NCI-H460 (cell line): ENCODE data around the gene ERCC3. TPM values are rescaled to one million over a fixed set of nuclear protein-coding genes. Genes with fewer than 3 reads are reported as not detected.
"Not testable (repeated sequence)": the region's sequence is repeated elsewhere in the genome, so short reads cannot be mapped to it uniquely, and the experiment has no call there.

Source experiments
- DNase-seq: peaks from one replicate; pipeline ENCODE4 v3.0.0-alpha.2; 2016; ENCODE audit warnings: low read depth; ENCODE audit errors: extremely low read depth
- total RNA-seq: library from RNA; depleted of rRNA; stranded (reverse); fragments of >200 nt; shearing (Covaris generic); gene quantifications from 2 replicates; pipeline ENCODE4 v1.2.3, GENCODE V29; 2014

The ERCC3 gene
- total RNA-seq, 1 experiment from 2014 or later, result 42.1 TPM

- DNase-seq, result no peak
Measured at GRCh38 chr2:127280693-127281092, 13.3 kb downstream of the ERCC3 start.

DNA sequence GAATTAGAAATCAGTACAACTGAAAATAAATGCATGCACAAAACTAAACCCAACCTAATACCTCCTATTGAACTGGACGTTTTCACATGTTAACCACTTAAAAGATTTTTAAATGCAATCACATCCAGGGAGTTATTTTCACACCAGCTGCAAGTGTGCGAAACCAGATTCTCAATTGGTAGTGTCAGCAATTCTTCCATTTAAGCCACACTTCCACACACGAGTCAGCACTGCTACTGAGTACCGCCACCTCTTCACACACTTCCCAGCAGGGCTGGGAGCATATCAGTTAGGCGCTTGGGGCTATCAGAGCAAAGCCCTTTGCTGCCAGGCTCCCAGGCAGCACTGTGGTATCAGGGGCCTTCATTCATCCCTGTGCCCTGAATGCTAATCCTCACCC lies 14.2 kb downstream of the ERCC3 start:
- no peak for DNase-seq

DNA sequence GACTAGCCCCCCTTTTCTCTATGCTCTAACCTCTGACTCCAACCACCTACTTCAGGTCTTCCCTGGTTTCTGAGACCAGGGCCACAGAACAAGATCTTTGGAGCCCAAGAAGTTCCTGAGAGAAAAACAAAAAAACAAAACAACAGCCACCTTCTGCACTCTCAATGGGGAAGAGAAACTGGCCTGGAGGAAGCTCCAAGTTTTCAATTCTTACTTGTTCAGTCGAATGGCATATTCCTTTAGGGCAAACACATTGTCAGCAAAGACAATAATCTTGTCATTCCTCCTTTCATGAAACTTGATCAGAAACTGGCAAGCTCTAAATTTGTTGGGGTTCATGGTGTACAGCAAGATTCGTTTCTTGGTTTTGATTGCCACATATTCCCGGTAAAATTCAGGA lies 15.0 kb downstream of the ERCC3 start:
- no peak for DNase-seq

DNA sequence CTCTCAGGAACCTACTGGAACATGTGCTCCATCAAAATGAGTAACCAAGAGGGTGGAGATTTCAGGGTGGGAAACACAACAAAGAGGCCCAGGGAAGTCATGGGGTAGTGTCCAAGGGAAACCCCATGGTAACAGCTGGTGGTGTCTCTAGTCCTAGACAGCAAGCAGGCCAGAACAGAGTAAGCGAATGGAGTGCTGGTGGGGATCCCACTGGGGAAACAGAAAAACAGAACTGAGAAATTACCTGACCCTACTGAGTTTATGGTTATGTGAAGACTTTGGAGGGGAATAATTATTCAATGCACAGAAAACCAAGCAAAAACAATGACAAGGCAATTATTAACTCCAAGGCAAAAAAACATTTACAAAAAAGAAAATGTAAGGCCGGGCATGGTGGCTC lies 16.9 kb downstream of the ERCC3 start:
- DNase-seq, result no peak

DNA sequence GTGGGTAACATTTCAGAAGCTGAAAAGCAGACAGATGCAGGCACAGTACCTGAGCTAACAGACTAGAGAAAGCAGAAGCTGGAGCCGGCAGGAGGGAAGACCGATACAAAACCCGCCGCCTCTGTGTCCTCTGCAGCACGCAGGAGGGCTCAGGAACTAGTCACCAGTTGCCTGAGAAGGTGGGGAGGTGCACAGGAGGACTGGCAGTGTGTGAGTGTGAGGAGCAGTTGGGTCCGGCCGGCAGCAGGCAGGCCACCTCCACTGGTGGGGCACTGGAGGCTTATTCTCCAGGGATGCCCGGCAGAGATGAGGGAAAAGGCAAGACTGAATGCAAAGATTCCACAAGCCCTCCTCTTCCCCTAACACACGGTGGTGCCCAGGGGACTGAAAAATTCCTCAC lies 18.2 kb downstream of the ERCC3 start:
- no peak for DNase-seq

GRCh38 chr2:127275356-127275755 lies 18.6 kb downstream of the ERCC3 start:
- no peak for DNase-seq

GRCh38 chr2:127270663-127271062 lies 23.3 kb downstream of the ERCC3 start:
- DNase-seq, result no peak

DNA sequence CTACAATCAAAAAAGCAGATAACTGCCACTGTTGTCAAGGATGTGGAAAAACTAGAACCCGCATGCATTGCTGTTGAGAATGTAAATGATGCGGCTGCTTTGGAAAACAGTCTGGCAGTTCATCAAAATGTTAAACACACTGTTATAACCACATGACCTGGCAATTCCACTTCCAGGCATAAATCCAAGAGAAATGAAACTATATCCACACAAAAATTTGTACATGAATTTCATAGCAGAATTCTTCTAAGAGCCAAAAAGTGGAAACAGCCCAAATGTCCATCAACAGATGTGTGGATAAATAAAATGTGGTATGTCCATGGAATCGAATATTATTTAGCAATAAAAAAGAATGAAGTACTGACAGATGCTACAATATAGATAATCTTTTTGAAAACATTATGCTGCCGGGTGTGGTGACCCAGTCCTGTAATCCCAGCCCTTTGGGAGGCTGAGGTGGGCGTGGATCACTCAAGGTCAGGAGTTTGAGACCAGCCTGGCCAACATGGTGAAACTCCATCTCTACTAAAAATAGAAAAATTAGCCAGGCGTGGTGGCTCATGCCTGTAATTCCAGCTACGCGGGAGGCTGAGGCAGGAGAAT lies 32.0 kb downstream of the ERCC3 start:
- DNase-seq, result no peak

DNA sequence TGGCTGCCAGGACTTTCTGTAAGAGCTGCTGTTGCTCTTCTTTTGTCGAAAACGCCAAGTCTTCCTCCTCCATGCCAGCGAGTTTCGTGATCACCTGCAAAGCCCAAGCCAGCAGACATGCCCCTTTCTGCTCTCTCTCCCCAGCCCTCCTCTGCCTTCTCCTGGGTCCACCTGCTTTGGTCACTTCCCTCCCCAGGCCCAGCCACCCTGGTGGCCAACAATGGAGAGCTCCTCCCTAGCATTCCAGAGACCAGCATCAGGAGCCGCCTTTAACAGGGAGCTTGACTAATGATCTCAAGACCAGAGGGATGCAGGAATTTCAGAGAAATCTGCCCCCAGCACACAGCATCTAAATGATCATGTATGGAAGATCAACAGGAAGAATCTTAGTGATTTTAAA lies 34.6 kb downstream of the ERCC3 start:
- no peak for DNase-seq

DNA sequence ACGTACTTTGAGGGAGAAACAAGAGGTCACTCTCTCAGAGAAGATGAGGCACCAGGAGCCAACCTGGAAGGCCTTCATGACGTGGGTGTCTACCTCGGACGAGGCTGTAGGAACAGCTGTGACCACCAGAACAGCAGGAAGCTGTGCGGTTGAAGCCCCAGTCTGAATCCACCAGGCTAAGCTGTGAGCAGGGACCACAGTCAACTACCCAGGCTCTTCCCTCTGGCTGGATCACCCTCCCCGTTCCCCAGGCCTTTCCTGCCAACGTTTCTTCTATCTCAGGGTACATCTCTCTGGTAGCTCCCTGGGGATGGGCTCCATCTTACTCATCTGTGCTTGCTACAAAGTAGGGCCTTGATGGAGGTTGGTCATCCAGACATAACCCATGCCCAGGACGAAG lies 37.1 kb downstream of the ERCC3 start:
- no peak for DNase-seq

DNA sequence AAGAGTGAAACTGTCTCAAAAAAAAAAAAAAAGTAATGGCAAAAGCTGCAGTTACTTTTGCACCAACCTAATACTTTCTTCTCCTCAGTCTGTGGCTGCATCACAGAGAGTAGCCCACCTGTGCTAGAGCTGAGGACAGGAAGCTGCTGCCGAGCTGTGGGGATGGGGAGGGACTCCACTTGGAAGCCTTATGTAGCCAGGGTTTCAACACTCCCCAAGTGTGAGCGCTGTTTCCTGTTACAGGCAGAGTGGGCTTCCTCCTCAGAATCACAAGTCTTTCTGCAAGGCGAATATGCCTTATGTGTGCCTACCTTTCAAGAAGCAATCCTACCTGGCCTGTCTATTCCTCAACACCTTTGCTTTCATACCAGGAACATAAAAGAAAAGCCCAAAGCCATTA lies 37.6 kb downstream of the ERCC3 start:
- no peak for DNase-seq

DNA sequence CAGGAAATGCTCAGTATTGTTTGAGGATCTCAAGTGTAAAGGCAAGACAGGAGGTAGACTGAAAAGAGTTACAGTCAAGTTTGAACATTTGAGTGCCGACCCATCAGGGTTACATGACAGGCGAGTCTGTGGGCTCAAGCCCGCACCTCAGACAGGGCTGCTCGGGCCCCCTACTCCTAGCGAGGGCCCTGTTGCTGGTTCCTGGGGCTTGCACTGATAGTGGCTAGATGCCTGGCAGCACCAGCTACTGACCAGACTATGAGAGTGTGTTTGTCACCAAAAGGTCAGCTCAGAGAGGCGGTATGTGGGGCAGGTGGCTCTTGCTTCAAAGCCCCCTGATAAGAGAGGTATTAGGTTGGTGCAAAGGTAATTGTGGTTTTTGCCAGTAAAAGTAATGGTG lies 38.2 kb downstream of the ERCC3 start:
- DNase-seq, result no peak

DNA sequence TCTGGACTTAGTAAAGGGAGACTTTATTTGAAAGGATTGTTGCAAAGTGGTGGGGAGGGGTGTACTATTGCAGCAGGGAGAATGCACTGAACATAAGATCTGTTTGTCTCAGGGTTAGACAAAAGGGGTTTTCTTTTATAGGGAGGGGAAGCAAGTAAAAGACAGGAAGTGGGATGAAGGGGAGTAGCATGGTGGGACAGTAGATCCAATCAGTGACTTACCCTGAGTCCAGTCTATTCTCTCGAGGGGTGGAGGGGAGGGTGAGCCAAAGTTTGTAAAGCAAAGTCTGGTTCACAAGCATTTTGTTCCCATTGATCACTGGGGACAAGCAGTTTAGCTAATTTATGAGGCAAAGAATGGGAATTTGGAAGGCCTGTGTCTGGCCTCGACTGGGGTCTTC lies 38.8 kb downstream of the ERCC3 start:
- DNase-seq, result no peak

GRCh38 chr2:127254386-127254981 lies 39.5 kb downstream of the ERCC3 start:
- DNase-seq, result no peak

DNA sequence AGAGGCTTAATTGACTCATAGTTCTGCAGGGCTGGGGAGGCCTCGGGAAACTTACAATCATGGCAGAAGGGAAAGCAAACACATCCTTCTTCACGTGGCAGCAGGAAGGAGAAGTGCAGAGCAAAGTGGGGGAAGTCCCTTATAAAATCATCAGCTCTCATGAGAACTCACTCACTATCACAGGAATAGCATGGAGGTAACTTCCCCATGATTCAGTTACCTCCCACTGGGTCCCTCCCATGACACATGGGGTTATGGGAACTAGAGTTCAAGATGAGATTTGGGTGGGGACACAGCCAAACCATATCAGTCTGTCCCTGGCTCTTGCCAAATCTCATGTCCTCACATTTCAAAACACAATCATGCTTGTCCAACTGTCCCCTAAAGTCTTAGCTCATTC lies 52.8 kb downstream of the ERCC3 start:
- not testable (repeated sequence) for DNase-seq

DNA sequence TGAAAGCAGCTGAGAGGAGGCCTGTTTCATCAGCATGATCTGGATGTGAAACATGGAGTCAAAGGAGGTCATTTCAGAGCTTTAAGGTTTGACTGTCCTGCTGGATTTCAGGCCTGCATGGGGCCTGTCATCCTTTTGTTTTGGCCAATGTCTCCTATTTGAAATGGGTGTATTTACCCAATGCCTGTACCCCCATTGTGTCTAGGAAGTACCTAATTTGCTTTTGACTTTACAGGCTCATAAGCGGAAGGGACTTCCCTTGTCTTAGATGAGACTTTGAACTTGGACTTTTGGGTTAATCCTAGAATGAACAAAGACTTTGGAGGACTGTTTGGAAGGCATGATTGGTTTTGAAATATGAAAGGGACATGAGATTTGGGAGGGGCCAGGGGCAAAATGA lies 54.5 kb downstream of the ERCC3 start:
- no peak for DNase-seq

GRCh38 chr2:127237768-127238167 lies 56.2 kb downstream of the ERCC3 start:
- not testable (repeated sequence) for DNase-seq

DNA sequence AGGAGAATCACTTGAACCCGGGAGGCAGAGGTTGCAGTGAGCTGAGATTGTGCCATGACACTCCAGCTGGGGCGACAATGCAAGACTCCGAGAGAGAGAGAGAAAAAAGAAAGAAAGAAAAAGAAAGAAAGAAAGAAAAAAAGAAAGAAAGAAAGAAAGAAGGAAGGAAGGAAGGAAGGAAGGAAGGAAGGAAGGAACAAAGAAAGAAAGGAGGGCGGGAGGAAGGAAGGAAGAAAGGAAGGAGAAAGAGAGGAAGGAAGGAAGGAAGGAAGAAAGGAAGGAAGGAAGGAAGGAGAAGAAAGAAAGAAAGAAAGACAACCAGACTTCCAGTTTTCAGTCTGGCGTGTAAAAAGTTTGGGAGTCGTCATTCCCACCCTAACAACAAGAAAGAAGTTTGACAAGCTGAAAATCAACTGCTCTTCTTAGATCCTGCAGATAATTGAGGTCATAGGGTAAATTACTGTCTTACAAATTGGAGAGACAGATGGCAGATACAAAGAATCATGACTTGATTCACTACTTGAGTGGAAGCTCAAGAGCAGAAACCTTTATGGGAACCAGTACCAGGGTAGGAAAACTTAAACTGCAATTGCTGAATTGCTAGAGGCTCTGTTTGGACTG lies 58.8 kb downstream of the ERCC3 start:
- no peak for DNase-seq

DNA sequence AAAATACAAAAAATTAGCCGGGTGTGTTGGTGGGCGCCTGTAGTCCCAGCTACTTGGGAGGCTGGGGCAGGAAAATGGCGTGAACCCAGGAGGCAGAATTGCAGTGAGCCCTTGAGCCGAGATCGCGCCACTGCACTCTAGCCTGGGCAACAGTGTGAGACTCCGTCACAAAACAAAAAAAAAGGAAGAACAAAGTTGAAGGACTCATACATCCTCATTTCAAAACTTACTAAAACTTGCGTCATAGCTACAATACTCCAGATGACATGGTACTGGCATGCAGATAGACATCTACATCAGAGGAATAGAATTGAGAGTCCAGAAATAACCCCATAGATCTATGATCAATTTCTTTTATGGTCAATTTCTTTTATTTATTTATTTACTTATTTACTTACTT lies 60.2 kb downstream of the ERCC3 start:
- no peak for DNase-seq

DNA sequence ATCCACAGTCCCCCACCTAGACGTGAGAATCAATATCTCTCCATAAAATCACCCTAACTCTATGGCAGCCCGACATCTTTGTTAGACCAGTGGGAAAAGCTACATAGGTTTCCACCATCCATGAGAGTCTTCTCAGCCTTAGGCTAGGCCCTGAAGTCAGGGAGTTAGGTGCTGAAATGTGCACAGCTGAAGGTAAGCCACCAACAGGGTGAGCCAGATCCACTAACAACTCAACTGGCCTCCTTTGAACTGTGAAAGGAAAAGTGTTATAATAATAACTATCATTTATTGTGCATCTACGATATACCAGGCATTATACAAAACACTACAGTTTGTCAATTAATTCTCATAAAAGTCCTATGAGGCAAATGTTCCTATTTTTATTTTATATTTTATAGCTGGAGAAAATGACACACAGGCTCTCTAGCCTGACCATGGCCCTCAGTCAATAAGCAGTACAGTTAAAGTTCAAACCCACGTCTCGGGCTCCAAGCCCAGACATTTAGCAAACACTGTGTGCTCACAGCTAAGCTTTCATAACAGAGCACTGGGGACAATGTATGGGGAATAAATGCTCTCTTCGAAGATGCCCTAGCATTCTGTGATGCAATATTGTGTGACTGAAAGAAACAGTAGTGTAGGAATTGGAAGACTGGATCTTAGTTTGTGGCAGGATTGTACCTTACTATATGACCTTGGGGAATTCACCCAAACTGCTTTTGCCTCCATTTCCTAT lies 62.6 kb downstream of the ERCC3 start:
- no peak for DNase-seq

DNA sequence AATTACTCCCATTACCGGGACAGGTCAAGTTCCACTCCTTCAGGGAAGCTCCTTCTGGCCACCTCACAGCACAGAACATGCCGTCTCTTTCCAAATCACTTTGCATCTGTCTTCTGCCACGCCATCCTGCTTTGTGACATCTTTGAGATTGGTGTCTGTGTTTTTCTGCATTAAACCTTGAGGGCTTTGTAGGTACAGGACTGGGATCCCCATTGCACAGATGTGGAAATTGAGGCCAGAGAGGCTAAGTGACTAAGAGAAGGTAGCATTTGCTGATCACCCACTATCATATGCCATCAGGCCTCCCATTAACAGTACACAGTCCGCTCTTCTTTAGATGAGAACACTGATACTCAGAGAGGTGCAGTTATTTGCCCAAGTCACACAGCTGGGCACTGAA lies 64.4 kb downstream of the ERCC3 start:
- no peak for DNase-seq

DNA sequence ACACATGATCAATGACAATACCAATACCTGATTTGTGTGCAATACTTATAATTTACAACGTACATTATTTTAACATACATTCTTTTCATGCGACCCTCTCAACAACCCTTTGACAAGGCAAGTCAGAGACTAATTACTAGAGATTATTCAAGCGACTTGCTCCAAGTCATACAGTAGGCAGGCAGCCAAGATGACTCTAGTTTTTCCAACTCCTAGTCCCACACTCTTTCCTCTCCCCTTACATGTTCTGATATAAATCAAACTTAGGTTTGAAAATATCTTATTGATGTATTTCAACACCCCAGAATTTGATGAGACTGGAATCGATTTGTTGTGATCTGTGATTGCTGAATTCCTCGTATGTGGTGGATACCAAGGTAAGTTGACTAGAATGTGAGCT lies 65.8 kb downstream of the ERCC3 start:
- no peak for DNase-seq
